ENCODE measurements around the gene C11orf58. TPM values are rescaled to one million over a fixed set of nuclear protein-coding genes. Genes with fewer than 3 reads are reported as not detected.

Gene C11orf58
- total and polyA plus RNA-seq, 3 experiments from 2014 or later, result 144 to 188 (median 163) TPM

DNA sequence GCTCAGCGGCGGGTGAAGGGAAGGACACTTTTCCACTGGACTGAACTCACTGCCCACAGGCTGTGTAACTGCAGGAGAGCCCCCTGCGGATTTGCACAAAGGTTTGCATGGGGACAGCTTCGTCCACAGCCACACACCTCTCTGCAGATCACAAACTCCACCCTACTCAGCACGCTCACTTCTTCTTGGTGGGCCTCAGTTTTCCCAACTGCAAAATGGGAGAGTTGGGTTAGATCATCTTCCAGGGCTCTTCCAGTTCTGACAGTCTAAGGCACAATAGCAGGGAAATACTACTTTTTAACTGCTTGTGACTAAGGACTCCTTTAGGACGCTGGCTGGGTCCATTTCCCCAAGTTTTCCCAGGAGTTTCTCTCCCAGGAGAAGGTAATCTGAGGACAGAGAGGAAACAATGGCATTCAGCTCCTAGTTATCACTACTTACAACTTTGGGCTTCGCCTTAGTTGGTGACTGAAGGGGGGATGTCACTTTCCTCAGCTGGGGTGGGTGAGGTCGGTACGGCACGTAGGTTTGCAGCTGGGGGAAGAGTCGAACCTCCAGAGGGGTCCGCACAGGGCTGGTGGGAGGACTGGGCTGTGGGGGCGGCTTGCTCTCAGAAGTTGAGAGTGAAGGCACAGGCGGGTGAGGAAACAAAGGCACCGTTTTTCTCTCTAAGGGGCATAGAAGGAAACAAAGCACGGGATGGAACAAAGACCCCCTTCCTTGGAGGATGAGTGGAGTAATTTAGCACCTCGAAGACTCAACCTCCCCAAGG lies 55.8 kb downstream of the C11orf58 start:
- H3K36me3 ChIP-seq (ENCODE audit: insufficient read depth, low read length), result no peaks in the 10 kb centered on the region
- H3K4me1 ChIP-seq (ENCODE audit: insufficient read depth, low read length), result no peaks in the 10 kb centered on the region
- Mint-ChIP-seq H3K27me3 (no peaks in the 10 kb centered on the region), H3K27ac (peak overlapping the region in 6 of 8 donors; percentile 62 to 98 (median 84)), H3K36me3 (peaks cover 0 to 7% (median 0%) of the 10 kb centered on the region in 3 donors), H3K4me3 (peak overlapping the region in 4 of 7 donors; percentile 29 to 84 (median 60)), H3K4me1 (peaks cover 0 to 21% (median 13%) of the 10 kb centered on the region in 3 donors), H3K9me3 (no peaks in the 10 kb centered on the region)
- H3K4me3 ChIP-seq (ENCODE audit: low read length), result no peak overlapping the region
- POLR2A ChIA-PET, result no interaction called here
- no peaks in the 10 kb centered on the region for H3K9me3 ChIP-seq (ENCODE audit: low read length)
- CTCF ChIA-PET, result interaction anchor here (1.7 kb wide), 1 partner anchor 9 kb away, joined by 7 read pairs; no protein-coding TSS in a partner anchor
- no peaks in the 10 kb centered on the region for H3K27me3 ChIP-seq (ENCODE audit: insufficient read depth, low read length, poor library complexity, severe bottlenecking)
- no peak overlapping the region for H3K27ac ChIP-seq (ENCODE audit: low read depth, low read length)
- DNase-seq, result no peak

DNA sequence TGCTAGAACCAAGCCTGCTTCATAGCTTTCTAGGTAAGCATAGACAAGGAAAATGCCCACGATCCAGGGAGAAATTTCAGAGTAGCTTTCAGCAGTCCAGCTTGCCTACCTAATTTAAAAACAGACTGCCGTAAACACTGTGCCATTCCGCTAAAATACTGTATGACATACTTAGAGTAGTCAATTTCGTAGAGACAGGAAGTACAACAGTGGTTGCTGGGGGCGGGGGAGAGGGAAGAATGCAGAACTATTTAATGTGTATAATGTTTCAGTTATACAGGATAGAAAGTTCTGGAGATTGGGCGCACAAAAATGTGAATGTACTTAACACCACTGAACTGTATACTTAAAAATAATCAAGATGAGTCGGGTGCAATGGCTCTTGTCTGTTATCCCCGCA lies 56.7 kb downstream of the C11orf58 start:
- H3K27ac Mint-ChIP-seq, result peak overlapping the region in 7 of 8 donors; percentile 62 to 98 (median 90)

DNA sequence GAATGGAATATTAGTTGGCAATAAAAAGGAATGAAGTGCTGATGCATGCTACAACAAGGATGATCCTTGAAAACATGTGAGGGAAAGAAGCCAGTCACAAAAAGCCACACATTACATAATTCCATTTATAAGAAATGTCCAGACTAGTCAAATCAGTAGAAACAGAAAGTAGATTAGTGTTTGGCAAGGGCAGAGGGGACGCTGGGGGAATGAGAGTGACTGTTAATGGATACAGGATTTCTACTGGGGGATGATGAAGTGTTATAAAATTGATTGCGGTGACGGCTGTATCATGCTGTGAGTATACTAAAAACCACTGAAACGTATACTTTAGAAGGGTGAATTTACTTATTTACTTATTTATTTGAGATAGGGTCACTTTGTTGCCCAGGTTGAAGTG lies 57.9 kb downstream of the C11orf58 start:
- H3K36me3 ChIP-seq (ENCODE audit: insufficient read depth, low read length), result no peaks in the 10 kb centered on the region
- no peaks in the 10 kb centered on the region for H3K9me3 ChIP-seq (ENCODE audit: low read length)
- H3K27me3 Mint-ChIP-seq, result no peaks in the 10 kb centered on the region
- ChIA-PET CTCF (interaction anchor here (1.6 kb wide), 1 partner anchor 8 kb away, joined by 4 read pairs; no protein-coding TSS in a partner anchor), POLR2A (no interaction called here)
- H3K4me3 Mint-ChIP-seq, result peak overlapping the region in 1 of 7 donors; percentile 4
- no peak overlapping the region for H3K27ac ChIP-seq (ENCODE audit: low read depth, low read length)
- H3K27me3 ChIP-seq (ENCODE audit: insufficient read depth, low read length, poor library complexity, severe bottlenecking), result no peaks in the 10 kb centered on the region
- H3K36me3 Mint-ChIP-seq, result peaks cover 0 to 11% (median 0%) of the 10 kb centered on the region in 3 donors
- DNase-seq, result no peak
- H3K9me3 Mint-ChIP-seq, result no peaks in the 10 kb centered on the region
- H3K4me3 ChIP-seq (ENCODE audit: low read length), result no peak overlapping the region
- peaks cover 0 to 27% (median 21%) of the 10 kb centered on the region in 3 donors for H3K4me1 Mint-ChIP-seq
- no peaks in the 10 kb centered on the region for H3K4me1 ChIP-seq (ENCODE audit: insufficient read depth, low read length)
- H3K27ac Mint-ChIP-seq, result peak overlapping the region in 2 of 8 donors; percentile 2 to 27

More for the DNA sequence above, 56.7 kb downstream of the C11orf58 start:
- no peaks in the 10 kb centered on the region for H3K36me3 ChIP-seq (ENCODE audit: insufficient read depth, low read length)
- no peaks in the 10 kb centered on the region for H3K9me3 Mint-ChIP-seq
- H3K4me3 ChIP-seq (ENCODE audit: low read length), result no peak overlapping the region
- H3K4me1 ChIP-seq (ENCODE audit: insufficient read depth, low read length), result no peaks in the 10 kb centered on the region
- DNase-seq, result no peak
- H3K36me3 Mint-ChIP-seq, result peaks cover 0 to 7% (median 0%) of the 10 kb centered on the region in 3 donors
- H3K27me3 Mint-ChIP-seq, result no peaks in the 10 kb centered on the region
- H3K27ac ChIP-seq (ENCODE audit: low read depth, low read length), result no peak overlapping the region
- H3K4me3 Mint-ChIP-seq, result peak overlapping the region in 6 of 7 donors; percentile 29 to 84 (median 62)
- no peaks in the 10 kb centered on the region for H3K9me3 ChIP-seq (ENCODE audit: low read length)
- ChIA-PET CTCF (interaction anchor here (1.7 kb wide), 1 partner anchor 10 kb away, joined by 7 read pairs; no protein-coding TSS in a partner anchor), POLR2A (no interaction called here)
- peaks cover 0 to 26% (median 17%) of the 10 kb centered on the region in 3 donors for H3K4me1 Mint-ChIP-seq
- no peaks in the 10 kb centered on the region for H3K27me3 ChIP-seq (ENCODE audit: insufficient read depth, low read length, poor library complexity, severe bottlenecking)

DNA sequence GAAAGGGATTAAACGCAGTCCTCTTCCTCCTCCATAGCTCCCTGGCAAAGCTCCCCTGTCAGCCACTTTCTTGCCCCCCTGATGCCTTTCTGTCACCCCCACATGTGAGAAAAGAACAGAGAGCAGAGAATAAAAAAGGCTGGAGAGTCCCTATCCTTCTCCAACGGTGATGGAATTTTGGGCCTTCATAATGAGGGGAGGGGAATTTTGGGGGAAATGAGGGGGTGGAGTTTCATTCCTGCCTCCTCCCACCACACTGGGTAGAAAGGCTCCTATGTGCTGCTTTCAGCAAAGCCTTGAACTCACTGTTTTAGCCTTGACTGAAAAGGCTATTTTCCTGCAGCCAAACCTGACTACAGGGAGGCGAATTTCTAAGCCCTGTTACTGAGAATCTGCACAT lies 59.3 kb downstream of the C11orf58 start:
- Mint-ChIP-seq H3K9me3 (no peaks in the 10 kb centered on the region), H3K4me1 (peaks cover 0 to 21% (median 14%) of the 10 kb centered on the region in 3 donors), H3K4me3 (no peak overlapping the region), H3K36me3 (peaks cover 0 to 11% (median 1%) of the 10 kb centered on the region in 3 donors), H3K27me3 (no peaks in the 10 kb centered on the region), H3K27ac (peak overlapping the region in 5 of 8 donors; percentile 17 to 64 (median 25))
- CTCF ChIA-PET, result interaction anchor here (1.6 kb wide), 1 partner anchor 10 kb away, joined by 4 read pairs; no protein-coding TSS in a partner anchor
- no peak for DNase-seq
- H3K9me3 ChIP-seq (ENCODE audit: low read length), result no peaks in the 10 kb centered on the region
- no peaks in the 10 kb centered on the region for H3K27me3 ChIP-seq (ENCODE audit: insufficient read depth, low read length, poor library complexity, severe bottlenecking)
- H3K4me3 ChIP-seq (ENCODE audit: low read length), result no peak overlapping the region
- H3K27ac ChIP-seq (ENCODE audit: low read depth, low read length), result no peak overlapping the region
- no peaks in the 10 kb centered on the region for H3K36me3 ChIP-seq (ENCODE audit: insufficient read depth, low read length)
- POLR2A ChIA-PET, result no interaction called here
- no peaks in the 10 kb centered on the region for H3K4me1 ChIP-seq (ENCODE audit: insufficient read depth, low read length)

DNA sequence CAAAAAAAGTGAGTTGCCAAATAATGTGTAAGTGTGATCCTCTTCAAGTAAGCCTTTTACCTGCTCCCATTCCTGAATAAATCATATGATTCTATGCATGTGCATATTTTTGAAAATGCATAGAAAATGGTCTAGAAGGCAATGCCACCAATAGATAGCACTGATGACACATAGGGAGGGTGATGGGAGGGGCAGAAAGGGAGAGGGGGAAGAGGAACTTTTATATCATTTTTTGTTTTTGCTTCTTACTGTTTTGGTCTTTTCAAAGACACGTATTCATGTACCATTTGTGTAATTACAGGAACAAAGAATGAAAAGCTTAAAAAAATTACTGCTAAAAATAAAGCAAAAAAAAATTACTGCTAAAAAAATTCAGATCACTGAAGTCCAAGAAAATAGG lies 60.8 kb downstream of the C11orf58 start:
- peak overlapping the region in 3 of 8 donors; percentile 17 to 68 (median 66) for H3K27ac Mint-ChIP-seq
- H3K27me3 ChIP-seq (ENCODE audit: insufficient read depth, low read length, poor library complexity, severe bottlenecking), result no peaks in the 10 kb centered on the region
- H3K36me3 ChIP-seq (ENCODE audit: insufficient read depth, low read length), result no peaks in the 10 kb centered on the region
- CTCF ChIA-PET, result interaction anchor here (3.4 kb wide), 1 partner anchor 11 kb away, joined by 12 read pairs; no protein-coding TSS in a partner anchor
- H3K27me3 Mint-ChIP-seq, result peaks cover 1 to 8% of the 10 kb centered on the region in 2 donors
- POLR2A ChIA-PET, result no interaction called here
- no peak overlapping the region for H3K27ac ChIP-seq (ENCODE audit: low read depth, low read length)
- no peaks in the 10 kb centered on the region for H3K9me3 Mint-ChIP-seq
- peaks cover 0 to 11% (median 4%) of the 10 kb centered on the region in 3 donors for H3K36me3 Mint-ChIP-seq
- H3K9me3 ChIP-seq (ENCODE audit: low read length), result no peaks in the 10 kb centered on the region
- DNase-seq, result no peak
- no peak overlapping the region for H3K4me3 Mint-ChIP-seq
- no peaks in the 10 kb centered on the region for H3K4me1 ChIP-seq (ENCODE audit: insufficient read depth, low read length)
- peaks cover 0 to 23% (median 17%) of the 10 kb centered on the region in 3 donors for H3K4me1 Mint-ChIP-seq
- H3K4me3 ChIP-seq (ENCODE audit: low read length), result no peak overlapping the region

DNA sequence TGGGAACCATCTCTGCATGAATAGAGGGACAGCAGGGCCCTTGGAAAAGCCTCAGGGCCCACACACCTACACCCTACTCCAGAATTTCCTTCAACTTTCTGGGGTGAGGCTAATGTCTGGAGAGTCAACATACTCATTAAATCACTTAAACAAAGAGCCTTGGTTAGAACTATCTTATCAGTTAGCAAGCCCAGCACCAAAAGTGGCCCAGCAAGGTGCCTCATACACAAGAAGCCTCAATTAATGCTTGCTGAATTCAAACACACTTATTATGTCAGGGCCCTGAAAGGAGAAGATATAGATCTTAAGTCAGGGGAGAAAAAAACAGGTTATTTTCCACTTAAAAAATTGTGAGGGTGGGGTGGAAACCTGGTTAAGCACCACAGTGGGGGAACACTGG lies 61.4 kb downstream of the C11orf58 start:
- no peak overlapping the region for H3K4me3 ChIP-seq (ENCODE audit: low read length)
- no peaks in the 10 kb centered on the region for H3K9me3 Mint-ChIP-seq
- H3K9me3 ChIP-seq (ENCODE audit: low read length), result no peaks in the 10 kb centered on the region
- H3K27ac Mint-ChIP-seq, result peak overlapping the region in 7 of 8 donors; percentile 14 to 82 (median 66)
- POLR2A ChIA-PET, result no interaction called here
- no peaks in the 10 kb centered on the region for H3K4me1 ChIP-seq (ENCODE audit: insufficient read depth, low read length)
- H3K27ac ChIP-seq (ENCODE audit: low read depth, low read length), result no peak overlapping the region
- no peaks in the 10 kb centered on the region for H3K36me3 ChIP-seq (ENCODE audit: insufficient read depth, low read length)
- peaks cover 1 to 9% of the 10 kb centered on the region in 2 donors for H3K27me3 Mint-ChIP-seq
- H3K27me3 ChIP-seq (ENCODE audit: insufficient read depth, low read length, poor library complexity, severe bottlenecking), result no peaks in the 10 kb centered on the region
- DNase-seq, result no peak
- peaks cover 0 to 28% (median 23%) of the 10 kb centered on the region in 3 donors for H3K4me1 Mint-ChIP-seq
- H3K4me3 Mint-ChIP-seq, result no peak overlapping the region
- CTCF ChIA-PET, result interaction anchor here (3.4 kb wide), 1 partner anchor 11 kb away, joined by 12 read pairs; no protein-coding TSS in a partner anchor
- peaks cover 0 to 8% (median 4%) of the 10 kb centered on the region in 3 donors for H3K36me3 Mint-ChIP-seq

DNA sequence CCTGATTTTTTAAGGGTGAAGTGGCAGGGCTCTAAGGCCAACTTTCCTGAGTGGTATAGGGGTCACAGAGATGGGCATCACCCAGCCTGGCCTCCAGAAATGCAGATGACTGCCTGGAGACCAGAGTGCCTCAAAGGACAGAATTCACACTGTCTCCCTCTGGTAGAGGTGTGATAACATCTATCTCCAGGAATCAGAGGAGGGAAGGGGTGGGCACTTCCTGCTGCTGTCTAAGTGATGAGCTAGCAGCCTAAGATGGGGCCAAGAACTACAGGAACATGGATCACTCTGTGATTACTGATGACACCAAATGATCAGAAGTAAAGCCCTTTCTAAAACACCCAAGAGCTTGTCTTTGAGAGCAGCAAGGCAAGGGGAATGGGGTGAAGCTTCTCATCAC lies 61.9 kb downstream of the C11orf58 start:
- peaks cover 0 to 4% (median 3%) of the 10 kb centered on the region in 3 donors for H3K36me3 Mint-ChIP-seq
- no peak for DNase-seq
- H3K4me3 ChIP-seq (ENCODE audit: low read length), result no peak overlapping the region
- ChIA-PET POLR2A (no interaction called here), CTCF (interaction anchor here (0.6 to 3.4 kb wide), 3 partner anchors 12 to 1277 kb away, joined by 3 to 12 read pairs (median 12); no protein-coding TSS in a partner anchor)
- peaks cover 1 to 9% of the 10 kb centered on the region in 2 donors for H3K27me3 Mint-ChIP-seq
- H3K4me3 Mint-ChIP-seq, result peak overlapping the region in 1 of 7 donors; percentile 28
- no peaks in the 10 kb centered on the region for H3K27me3 ChIP-seq (ENCODE audit: insufficient read depth, low read length, poor library complexity, severe bottlenecking)
- H3K9me3 Mint-ChIP-seq, result no peaks in the 10 kb centered on the region
- no peak overlapping the region for H3K27ac ChIP-seq (ENCODE audit: low read depth, low read length)
- peak overlapping the region in 6 of 8 donors; percentile 31 to 82 (median 60) for H3K27ac Mint-ChIP-seq
- H3K4me1 ChIP-seq (ENCODE audit: insufficient read depth, low read length), result no peaks in the 10 kb centered on the region
- H3K36me3 ChIP-seq (ENCODE audit: insufficient read depth, low read length), result no peaks in the 10 kb centered on the region
- peaks cover 0 to 26% (median 20%) of the 10 kb centered on the region in 3 donors for H3K4me1 Mint-ChIP-seq
- H3K9me3 ChIP-seq (ENCODE audit: low read length), result no peaks in the 10 kb centered on the region

All from CD8-positive, alpha-beta memory T cell (primary cell).